Measurements from ENCODE around the gene C19orf73. TPM values are rescaled to one million over a fixed set of nuclear protein-coding genes. Genes with fewer than 3 reads are reported as not detected.

C19orf73 gene
- total RNA-seq, 1 donor from 2014 or later: 0.94 TPM

GRCh38 chr19:49120868-49121267 lies 1.9 kb upstream of the C19orf73 start:
- no peak for DNase-seq (ENCODE audit: low spot score in 2 of 2, unreplicated experiment in 2 of 2)
- TF ChIP-seq CTCF (IDR thresholded peaks at IDR 0.05; ENCODE audit: unreplicated experiment): no peak
- Mint-ChIP-seq H3K27me3 (ENCODE audit: low read depth) (peaks cover 32% of the 10 kb centered on the region), H3K36me3 (no peaks in the 10 kb centered on the region), H3K9me3 (no peaks in the 10 kb centered on the region), H3K4me3 (peak overlapping the region; percentile 37), H3K4me1 (peaks cover 23% of the 10 kb centered on the region), H3K27ac (no peak overlapping the region)

GRCh38 chr19:49120325-49120683 lies 1.4 kb upstream of the C19orf73 start:
- no peaks in the 10 kb centered on the region for H3K9me3 Mint-ChIP-seq
- H3K27me3 Mint-ChIP-seq (ENCODE audit: low read depth): peaks cover 28% of the 10 kb centered on the region
- no peak for TF ChIP-seq CTCF (IDR thresholded peaks at IDR 0.05; ENCODE audit: unreplicated experiment)
- H3K4me3 Mint-ChIP-seq: peak overlapping the region; percentile 37
- peaks cover 23% of the 10 kb centered on the region for H3K4me1 Mint-ChIP-seq
- H3K36me3 Mint-ChIP-seq: no peaks in the 10 kb centered on the region
- H3K27ac Mint-ChIP-seq: no peak overlapping the region
- no peak for DNase-seq (ENCODE audit: low spot score in 2 of 2, unreplicated experiment in 2 of 2)

- Mint-ChIP-seq H3K4me3 (peak within 1 kb of the TSS; percentile 76), H3K36me3 (no peaks in the 10 kb centered on the region), H3K27ac (peak within 1 kb of the TSS; percentile 91), H3K27me3 (ENCODE audit: low read depth) (peaks cover 26% of the 10 kb centered on the region), H3K9me3 (no peaks in the 10 kb centered on the region), H3K4me1 (peaks cover 28% of the 10 kb centered on the region)
- peak in 1 of 2 experiments; percentile 78 for DNase-seq (ENCODE audit: low spot score in 2 of 2, unreplicated experiment in 2 of 2)
- no peak for TF ChIP-seq CTCF (IDR thresholded peaks at IDR 0.05; ENCODE audit: unreplicated experiment)
Measured at GRCh38 chr19:49119411-49120324, 725 bp upstream of the C19orf73 start, which contains the start of gene PPFIA3. TSS of gene PPFIA3 (plus strand) at chr19:49119544. CDS start at chr19:49127874, 8,330 bp downstream.

GRCh38 chr19:49117677-49118564 lies 1.0 kb downstream of the C19orf73 start:
- Mint-ChIP-seq H3K9me3 (no peaks in the 10 kb centered on the region), H3K4me3 (peak overlapping the region; percentile 76), H3K27ac (peak overlapping the region; percentile 91), H3K27me3 (ENCODE audit: low read depth) (peaks cover 18% of the 10 kb centered on the region), H3K36me3 (no peaks in the 10 kb centered on the region), H3K4me1 (peaks cover 36% of the 10 kb centered on the region)
- no peak for DNase-seq (ENCODE audit: low spot score in 2 of 2, unreplicated experiment in 2 of 2)
- TF ChIP-seq CTCF (IDR thresholded peaks at IDR 0.05; ENCODE audit: unreplicated experiment): no peak

- Mint-ChIP-seq H3K4me1 (peaks cover 38% of the 10 kb centered on the region), H3K27ac (peak overlapping the region; percentile 15), H3K27me3 (ENCODE audit: low read depth) (peaks cover 13% of the 10 kb centered on the region), H3K4me3 (peak overlapping the region; percentile 54), H3K36me3 (no peaks in the 10 kb centered on the region), H3K9me3 (no peaks in the 10 kb centered on the region)
- no peak for TF ChIP-seq CTCF (IDR thresholded peaks at IDR 0.05; ENCODE audit: unreplicated experiment)
- no peak for DNase-seq (ENCODE audit: low spot score in 2 of 2, unreplicated experiment in 2 of 2)
Measured at GRCh38 chr19:49116544-49116943, 2.4 kb downstream of the C19orf73 start.

All from mesothelial cell of epicardium (in vitro differentiated cells).